ENCODE results near the gene CEACAM21.

CEACAM21 gene

DNA sequence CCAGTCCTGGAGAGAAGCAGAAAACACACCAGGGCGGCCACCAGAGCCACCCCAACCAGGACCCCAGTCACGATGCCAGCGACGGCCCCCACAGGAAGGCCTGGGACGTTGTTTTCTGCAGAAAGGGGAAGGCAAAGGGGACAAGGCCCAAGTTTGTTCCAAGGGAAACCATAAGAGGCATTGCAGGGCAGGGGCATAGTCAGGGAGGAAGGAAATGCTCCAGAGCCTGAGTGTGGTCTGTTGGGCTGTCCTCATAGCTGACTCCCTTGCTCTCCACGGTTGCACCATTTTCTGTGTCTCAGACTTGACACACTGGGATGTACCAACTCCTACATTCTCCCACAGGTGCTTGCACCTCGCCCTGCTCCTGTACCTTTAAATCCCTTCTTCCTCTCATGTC, 45.7 kb downstream of the CEACAM21 start:
- no peak for DNase-seq

- no peak for DNase-seq
Observed at GRCh38 chr19:41623360-41623759, 47.4 kb downstream of the CEACAM21 start.

DNA sequence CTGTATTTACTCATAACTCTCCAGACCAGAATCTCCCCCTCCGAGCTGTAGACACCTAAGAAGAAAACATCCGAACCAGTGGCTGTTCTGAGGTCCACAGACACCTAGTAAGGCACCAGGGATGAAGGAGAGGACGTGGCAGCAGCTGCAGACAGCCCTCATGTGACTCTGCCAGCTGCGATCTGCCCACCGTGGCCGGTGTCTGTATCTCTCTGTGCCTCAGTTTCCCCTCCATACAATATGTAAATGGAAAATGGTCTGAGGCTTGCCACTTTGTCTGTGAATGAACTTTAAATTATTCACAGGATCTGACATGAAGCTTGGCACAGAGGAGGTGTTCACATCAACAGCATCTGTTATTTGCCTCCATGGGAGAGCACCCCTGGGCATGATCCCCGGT, 48.5 kb downstream of the CEACAM21 start:
- DNase-seq: no peak

DNA sequence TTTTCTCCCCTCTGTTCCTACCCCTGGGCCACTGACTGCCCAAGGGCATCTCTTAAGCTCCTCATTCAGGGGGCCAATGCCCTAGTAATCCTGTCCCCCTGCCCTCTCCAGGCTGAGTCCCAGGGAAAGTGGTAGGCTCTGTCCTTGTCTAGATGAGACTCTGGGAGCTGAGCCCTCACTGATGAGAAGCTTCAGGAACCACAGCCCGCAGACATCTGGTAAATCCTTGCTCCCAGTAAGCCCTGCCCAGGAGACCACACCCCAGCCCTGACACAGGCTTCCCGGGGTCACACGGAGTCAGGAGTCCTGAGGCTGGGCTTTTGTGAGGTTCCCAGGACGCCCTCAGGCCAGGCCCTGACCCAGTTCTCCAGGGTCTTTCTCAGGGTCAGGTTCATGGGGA, 49.0 kb downstream of the CEACAM21 start:
- no peak for DNase-seq

GRCh38 chr19:41626278-41626677, 50.3 kb downstream of the CEACAM21 start:
- no peak for DNase-seq

GRCh38 chr19:41626877-41627276, 50.9 kb downstream of the CEACAM21 start, which contains the start of gene CEACAM4:
CEACAM4 (minus strand) TSS chr19:41627074; CDS start chr19:41626963, 111 bp downstream.
- DNase-seq: no peak

- DNase-seq: no peak
Observed at GRCh38 chr19:41627966-41628675, 52.2 kb downstream of the CEACAM21 start.

All from NCI-H1417 treated with DMSO at 0.1 percent for 48 hours (cell line).